ENCODE measurements around the gene OR51B2.

DNA sequence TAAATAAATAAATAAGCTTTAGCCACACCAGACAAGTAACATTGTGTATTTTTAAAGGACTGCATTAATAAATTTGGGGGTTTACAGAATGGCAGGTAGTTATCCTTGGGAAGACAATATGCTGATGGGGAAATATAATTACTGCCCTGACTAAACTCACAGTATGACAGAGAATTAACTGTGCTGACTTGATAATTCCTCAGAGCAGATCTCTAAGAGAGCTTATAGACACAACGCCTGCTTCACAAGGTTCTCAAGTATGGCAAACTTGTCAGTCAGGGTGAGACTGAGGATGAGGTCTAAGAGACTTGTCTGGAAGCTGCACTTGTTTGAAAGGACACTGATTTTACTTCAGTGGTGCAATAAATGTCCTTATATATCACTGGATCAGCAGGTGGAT lies 25.6 kb downstream of the OR51B2 start:
- TF ChIP-seq CTCF (IDR thresholded peaks at IDR 0.05) (no peak), POLR2AphosphoS5 (IDR thresholded peaks at IDR 0.05) (no peak)
